GM19395 (cell line): Measurements from ENCODE around the gene STX12.

Experiments
- ATAC-seq: cut with Tn5 transposase; IDR thresholded peaks from one replicate; pipeline ENCODE4 v1.9.1; 2021; ENCODE audit warnings: mild to moderate bottlenecking, moderate library complexity; ENCODE audit not compliant: unreplicated experiment

STX12 gene

DNA sequence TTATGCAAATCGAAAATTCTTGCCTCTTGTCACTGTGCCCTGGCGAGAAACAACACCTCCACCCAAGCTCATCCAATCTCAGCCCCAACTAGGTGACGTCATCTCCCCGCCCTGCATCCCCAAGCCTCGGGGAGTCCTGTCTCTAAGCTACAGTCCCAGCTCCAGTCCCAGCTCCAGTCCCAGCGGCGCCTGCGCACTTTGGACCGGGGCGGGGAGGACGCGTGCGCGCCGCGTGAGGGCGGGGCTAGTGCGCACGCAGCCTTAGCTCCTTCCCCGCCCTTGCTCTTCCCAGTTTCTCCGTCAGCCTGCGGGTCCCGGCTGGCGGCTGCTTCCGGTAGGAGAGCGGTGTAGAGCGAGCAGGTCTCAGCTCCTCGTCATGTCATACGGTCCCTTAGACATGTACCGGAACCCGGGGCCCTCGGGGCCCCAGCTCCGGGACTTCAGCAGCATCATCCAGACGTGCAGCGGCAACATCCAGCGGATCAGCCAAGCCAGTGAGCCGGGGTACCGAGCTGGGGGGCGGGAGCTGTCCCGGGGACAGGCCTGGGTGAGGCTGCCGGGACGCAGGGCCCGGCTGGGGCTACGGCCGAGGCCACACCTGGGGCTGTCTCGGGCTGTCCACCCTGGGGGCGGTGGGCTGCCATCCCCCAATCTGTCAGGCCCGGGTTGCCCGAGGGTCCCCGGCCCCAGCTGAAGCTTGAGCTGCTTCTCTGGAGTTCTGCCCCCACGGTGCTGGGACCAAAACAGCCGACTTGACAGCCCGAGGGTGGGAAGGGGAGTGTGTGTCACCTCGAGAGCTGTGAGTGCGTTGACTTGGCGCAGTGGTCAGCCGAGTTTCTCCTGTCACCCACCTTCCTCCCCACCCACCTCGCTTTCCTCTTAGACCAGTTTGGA is at the start of gene STX12:
STX12 (plus strand) TSS at position 288 of the 894 bp plus-strand sequence; CDS start at position 377, 89 bp downstream.
- ATAC-seq = peak; percentile 95

- ATAC-seq = no peak
These were observed 48.1 kb upstream of the STX12 start for GRCh38 chr1:27724961-27725373.

DNA sequence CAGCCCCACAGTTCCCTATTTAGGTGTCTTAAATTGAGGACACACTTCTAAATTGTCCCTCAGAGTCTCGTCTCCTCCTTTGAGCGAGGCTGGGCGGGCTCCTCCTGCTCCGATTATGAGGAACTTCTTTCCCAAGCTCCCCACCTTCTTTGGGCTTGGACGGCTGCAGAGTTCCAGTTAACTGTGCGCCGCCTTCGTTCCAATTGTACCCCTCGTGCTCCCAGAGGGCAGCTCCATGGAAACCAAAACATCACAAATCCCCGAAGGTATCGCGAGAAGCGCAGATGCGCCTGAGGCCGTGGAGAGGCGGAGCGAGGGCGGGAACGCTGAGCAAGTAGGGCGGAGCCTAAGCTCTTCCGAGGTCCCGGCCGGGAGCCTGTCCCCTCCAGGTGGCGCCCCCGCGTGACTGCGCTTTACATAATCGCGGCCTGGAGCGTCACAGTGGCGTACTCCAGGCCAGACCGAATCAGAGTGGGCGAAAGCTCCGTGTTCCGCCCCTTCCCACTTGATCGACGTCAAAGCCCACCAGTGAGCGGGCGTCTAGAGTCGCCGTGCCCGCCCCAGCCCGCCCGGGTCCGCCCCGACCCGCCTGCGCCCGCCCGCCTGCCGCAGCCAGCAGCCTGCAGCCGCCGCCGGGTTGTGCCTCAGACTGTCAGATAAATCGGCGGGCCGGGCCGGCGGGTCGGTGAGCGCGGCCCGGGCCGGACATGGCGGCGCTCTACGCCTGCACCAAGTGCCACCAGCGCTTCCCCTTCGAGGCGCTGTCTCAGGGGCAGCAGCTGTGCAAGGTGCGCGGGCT is 47.4 kb upstream of the STX12 start, which contains the start of gene FAM76A:
FAM76A (plus strand) TSS at position 588 of the 799 bp plus-strand sequence; CDS start at position 708, 120 bp downstream.
- ATAC-seq = peak; percentile 91

GRCh38 chr1:27726173-27727044 is 46.6 kb upstream of the STX12 start:
- peak; percentile 41 for ATAC-seq

DNA sequence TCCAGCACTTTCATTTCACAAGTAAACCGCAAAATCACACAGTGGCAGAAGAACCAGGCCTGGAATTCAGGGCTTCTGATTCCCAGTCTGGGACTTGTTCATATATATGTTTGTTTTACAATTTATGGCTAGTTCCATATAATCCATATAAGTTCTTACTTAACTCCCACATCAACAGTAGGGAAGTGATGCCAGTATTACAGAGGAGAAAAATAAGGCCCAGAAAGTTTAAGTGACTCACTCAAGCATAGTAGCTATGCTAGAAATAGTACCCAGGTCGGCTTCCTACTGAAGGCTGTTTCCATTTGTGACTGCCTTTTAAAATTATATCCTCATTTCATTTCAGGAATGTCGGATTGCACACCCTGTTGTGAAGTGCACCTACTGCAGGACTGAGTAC is 45.9 kb upstream of the STX12 start:
- ATAC-seq = no peak

GRCh38 chr1:27736252-27736651 is 36.8 kb upstream of the STX12 start:
- no peak for ATAC-seq

DNA sequence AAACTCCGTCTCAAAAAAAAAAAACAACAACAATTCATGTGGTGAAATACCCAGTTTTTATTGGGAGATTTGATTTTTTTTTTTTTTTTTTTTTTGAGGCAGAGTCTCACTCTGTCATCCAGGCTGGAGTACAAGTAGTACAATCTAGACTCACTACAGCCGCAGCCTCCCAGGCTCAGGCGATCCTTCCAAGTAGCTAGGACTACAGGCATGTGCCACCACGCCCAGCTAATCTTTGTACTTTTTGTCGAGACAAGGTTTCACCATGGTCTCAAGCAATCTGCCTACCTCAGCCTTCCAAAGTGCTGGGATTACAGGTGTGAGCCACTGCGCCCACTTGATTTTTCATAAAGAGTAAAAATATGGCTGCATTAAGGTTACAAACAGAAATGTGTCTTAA is 31.9 kb upstream of the STX12 start:
- no peak for ATAC-seq

- ATAC-seq = no peak
These were observed 28.5 kb upstream of the STX12 start for GRCh38 chr1:27744556-27744955.

- ATAC-seq = no peak
These were observed 27.6 kb upstream of the STX12 start for GRCh38 chr1:27745466-27745865.

DNA sequence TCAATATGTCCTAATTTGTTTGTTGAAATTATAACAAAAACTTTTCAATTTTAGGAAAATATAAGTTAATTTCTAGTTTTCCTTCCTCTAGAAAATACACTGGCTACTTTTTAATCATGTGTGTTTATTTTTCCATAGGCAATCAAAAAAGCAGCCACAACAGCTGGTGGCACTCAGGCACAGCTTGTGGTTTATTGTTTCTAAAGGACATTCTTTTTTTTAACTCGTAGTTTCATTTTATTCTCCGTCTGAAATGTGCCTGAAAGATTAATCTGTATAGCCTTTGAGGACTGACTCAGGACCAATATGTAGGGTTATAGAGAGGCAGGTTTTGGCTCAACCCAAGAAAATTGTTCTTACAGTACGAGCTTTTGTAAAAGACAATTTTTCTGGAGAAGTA is 20.7 kb upstream of the STX12 start:
- no peak for ATAC-seq

DNA sequence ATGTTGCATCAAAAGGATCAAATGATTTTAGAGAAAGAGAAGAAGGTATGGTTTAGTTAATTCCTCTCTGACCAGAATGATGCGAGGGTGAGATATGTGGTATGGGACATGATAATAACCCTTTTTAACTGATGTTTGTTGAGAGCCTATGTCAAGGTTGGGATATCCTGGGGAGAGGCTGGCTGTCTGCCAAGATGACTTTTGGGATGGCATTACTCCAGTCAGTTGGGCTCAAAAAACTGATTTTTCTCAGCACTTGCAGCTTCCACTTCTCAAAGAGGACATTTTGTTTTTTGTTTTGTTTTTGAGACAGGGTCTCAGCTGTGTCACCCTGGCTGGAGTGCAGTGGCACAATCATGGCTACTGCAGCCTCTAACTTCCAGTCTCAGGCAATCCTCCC is 17.7 kb upstream of the STX12 start:
- no peak for ATAC-seq

- no peak for ATAC-seq
These were observed 17.2 kb upstream of the STX12 start for GRCh38 chr1:27755865-27756264.

GRCh38 chr1:27759236-27759635 is 13.8 kb upstream of the STX12 start:
- no peak for ATAC-seq

- ATAC-seq = no peak
These were observed 12.6 kb upstream of the STX12 start for GRCh38 chr1:27760426-27760825.

- no peak for ATAC-seq
These were observed 11.0 kb upstream of the STX12 start for GRCh38 chr1:27762033-27762432.

- no peak for ATAC-seq
These were observed 9.7 kb upstream of the STX12 start for GRCh38 chr1:27763358-27763757.

DNA sequence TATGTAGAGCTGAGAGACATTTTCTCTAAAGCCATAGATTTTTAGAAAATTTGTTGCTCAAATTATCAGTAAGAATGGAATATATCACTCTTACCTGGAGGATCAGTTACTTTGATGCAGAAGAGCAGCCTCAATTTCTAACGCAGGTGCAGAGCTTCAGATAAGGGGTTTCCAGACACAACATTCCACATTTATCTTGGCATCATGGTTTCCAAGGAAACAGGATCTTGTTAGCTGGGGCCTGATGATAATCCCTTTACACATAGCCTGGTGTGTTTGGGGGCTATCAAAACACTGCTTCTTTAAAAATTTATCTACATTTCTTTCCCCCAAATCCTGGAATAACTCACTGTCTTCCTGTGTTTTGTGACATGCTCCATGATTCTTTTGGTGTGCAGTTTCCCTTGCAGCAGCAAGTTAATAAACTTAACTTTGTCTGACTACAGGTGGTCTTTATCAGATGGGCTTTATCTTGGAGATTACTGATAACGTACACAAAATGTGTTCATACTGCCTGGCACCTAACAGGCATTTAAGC is 2.7 kb upstream of the STX12 start:
- no peak for ATAC-seq

- no peak for ATAC-seq
These were observed 735 bp upstream of the STX12 start for GRCh38 chr1:27772036-27772931.

GRCh38 chr1:27773826-27774445 is 917 bp downstream of the STX12 start:
- no peak for ATAC-seq
